Frontal cortex (tissue), 4 donors: ENCODE measurements around the gene RALY. TPM values are rescaled to one million over a fixed set of nuclear protein-coding genes. Genes with fewer than 3 reads are reported as not detected.
"Not testable (repeated sequence)": the region's sequence is repeated elsewhere in the genome, so short reads cannot be mapped to it uniquely, and the experiment has no call there.

ENCODE experiments used
- DNase-seq, 2 donors: peaks; one replicate each; pipeline ENCODE4 v3.0.0; 2012; ENCODE audit warnings: low spot score in 2 of 2
- FAIRE-seq: peaks from 2 replicates; lab custom pipeline; 2012; peaks lifted over from hg19 to GRCh38; lab: Jason Lieb, UNC
- small RNA-seq: library from RNA; depleted of rRNA; stranded (forward); fragments of <200 nt; gene quantifications from one replicate; pipeline ENCODE3, GENCODE V24; 2014
- total RNA-seq: library from RNA; depleted of rRNA; stranded (reverse); fragments of >200 nt; gene quantifications from one replicate; pipeline ENCODE4 v1.2.3, GENCODE V29; 2014
- donor health status: control.
- donor health status: control.
- donor health status: control.

The RALY gene
- total RNA-seq, 1 donor from 2014 or later: 48.5 TPM

DNA sequence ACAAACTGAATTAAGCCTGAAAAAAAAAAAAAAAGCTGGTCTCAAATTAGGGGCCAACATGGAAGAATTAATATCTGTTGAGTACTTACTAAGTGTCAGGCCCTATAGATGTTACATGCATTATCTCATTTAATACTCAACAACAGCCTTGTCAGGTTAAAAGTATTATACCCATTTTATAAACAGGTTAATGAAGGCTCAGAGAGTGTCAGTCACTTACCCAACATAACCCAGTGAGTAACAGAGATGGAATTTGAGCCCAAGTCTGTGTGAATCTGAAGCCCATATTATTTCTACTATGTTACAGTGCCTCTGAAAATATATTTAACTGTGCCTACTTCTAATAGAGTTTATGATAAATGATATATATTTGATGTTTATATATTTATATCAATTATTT lies 129.6 kb downstream of the RALY start:
- no peak for DNase-seq
- no peak for FAIRE-seq

DNA sequence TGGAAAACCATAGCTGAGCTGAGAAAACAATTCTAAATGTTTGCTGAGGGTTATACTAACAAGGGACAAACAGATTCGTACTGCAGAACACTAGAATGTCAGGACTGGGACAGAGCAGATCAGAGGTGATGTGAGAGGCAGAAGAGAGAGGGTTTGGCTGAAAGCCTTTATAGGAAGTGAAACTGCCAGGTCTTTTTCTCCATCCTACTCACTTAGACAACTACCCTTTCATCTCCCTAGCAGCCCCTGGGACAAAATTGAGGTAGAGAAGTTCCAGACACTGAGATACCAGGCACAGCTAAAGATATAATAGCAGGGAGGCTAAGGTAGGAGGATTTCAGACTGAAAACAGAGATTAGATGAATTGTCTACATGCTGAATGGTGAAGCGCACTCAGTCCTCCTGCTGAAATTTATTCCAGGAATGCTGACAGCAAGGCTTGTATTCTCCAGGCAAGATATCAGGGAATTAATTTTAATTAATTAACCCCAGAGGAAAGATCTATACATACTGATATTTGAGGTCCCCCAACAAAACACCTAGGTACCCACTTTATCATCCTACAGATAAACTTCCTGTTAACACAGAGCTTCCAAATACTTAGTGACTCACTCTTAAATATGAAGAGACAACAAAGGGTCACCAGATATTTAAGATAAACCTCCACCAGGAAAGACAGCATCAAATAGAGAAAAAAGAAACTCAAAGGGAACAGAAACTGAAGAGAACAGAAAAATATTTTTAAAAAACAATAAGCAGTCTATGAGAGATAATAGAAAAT lies 130.9 kb downstream of the RALY start:
- no peak for FAIRE-seq
- DNase-seq: no peak

DNA sequence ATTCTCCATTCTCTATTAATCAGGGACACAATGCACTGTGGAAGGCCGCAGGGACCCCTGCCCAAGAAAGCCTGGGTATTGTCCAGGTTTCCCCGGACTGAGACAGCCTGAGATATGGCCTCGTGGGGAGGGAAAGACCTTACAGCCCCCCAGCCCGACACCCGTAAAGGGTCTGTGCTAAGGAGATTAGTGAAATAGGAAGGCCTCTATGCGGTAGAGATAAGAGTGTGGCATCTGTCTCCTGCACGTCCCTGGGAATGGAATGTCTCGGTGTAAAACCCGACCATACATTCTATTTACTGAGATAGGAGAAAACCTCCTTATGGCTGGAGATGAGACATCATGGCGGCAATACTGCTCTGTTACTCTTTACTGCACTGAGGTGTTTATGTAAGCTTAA lies 134.1 kb downstream of the RALY start:
- DNase-seq (no peak), FAIRE-seq (no peak)

DNA sequence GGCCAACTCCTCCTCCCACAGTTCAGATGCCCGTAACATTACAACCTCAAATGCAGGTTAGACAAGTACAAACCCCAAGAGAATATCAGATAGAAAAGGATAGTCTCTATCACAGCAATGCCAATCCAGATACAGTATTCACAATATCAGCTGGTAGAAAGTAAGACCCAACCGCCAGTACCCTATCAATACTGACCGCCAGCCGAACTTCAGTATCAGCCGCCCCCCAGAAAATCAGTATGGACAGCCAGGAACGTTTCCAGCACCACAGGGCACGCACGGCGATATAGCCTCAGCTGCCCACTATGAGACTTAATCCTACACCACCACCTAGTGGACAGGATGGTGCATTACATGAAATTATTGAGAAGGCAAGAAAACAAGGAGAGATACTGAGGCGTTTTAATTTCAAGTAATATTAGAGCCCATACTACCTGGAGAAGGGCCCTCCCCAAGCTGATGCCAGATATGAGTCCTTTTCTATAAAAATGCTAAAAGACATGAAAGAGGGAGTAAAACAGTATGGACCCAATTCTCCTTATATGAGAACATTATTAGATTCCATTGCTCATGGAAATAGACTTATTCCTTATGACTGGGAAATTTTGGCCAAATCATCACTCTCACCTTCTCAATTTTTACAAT lies 135.9 kb downstream of the RALY start:
- DNase-seq: peak; percentile 71 to 74
- no peak for FAIRE-seq

DNA sequence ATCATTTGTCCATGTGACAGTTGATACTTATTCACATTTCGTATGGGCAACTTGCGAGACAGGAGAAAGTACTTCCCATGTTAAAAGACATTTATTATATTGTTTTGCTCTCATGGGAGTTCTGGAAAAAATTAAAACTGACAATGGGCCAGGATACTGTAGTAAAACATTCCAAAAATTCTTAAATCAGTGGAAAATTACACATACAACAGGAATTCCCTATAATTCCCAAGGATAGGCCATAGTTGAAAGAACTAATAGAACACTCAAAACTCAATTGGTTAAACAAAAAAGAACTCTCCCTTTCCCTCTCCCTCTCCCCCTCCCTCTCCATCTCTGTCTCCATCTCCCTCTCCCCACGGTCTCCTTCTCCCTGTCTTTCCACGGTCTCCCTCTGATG lies 137.8 kb downstream of the RALY start:
- FAIRE-seq (no peak), DNase-seq (no peak)

DNA sequence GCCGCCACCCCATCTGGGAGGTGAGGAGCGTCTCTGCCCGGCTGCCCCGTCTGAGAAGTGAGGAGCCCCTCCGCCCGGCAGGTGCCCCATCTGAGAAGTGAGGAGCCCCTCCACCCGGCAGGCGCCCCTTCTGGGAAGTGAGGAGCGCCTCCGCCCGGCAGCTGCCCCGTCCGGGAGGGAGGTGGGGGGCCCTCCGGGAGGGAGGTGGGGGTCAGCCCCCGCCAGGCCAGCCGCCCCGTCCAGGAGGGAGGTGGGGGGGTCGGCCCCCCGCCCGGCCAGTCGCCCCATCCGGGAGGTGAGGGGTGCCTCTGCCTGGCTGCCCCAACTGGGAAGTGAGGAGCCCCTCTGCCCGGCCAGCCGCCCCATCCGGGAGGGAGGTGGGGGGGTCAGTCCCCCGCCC lies 138.8 kb downstream of the RALY start:
- DNase-seq: not testable (repeated sequence)

DNA sequence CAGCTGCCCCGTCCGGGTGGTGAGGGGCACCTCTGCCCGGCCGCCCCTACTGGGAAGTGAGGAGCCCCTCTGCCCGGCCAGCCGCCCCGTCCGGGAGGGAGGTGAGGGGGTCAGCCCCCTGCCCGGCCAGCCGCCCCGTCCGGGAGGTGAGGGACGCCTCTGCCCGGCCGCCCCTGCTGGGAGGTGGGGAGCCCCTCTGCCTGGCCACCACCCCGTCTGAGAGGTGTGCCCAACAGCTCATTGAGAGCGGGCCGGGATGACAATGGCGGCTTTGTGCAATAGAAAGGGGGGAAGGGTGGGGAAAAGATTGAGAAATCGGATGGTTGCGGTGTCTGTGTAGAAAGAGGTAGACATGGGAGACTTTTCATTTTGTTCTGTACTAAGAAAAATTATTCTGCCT lies 139.2 kb downstream of the RALY start:
- DNase-seq: not testable (repeated sequence)

More for the DNA sequence above, 138.8 kb downstream of the RALY start:
- FAIRE-seq: not testable (repeated sequence)

DNA sequence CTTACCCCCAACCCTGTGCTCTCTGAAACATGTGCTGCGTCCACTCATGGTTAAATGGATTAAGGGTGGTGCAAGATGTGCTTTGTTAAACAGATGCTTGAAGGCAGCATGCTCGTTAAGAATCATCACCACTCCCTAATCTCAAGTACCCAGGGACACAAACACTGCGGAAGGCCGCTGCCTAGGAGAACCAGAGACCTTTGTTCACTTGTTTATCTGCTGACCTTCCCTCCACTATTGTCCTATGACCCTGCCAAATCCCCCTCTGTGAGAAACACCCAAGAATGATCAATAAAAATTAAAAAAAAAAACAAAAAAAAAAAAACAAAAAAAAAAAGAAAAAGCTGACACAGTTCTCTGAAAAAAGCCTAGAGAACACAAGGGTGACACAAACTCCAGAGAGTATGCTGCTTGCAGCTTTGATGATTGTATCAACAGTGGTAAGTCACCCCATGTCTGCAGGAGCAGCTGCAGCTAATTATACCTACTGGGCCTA lies 139.7 kb downstream of the RALY start:
- FAIRE-seq, DNase-seq: not testable (repeated sequence)

More for the DNA sequence above, 139.2 kb downstream of the RALY start:
- not testable (repeated sequence) for FAIRE-seq

Small RNAs within 50 kb of the gene (small RNA-seq; reads per million reads assigned to genes)
- gene MIR4755: not detected

Other genes with a start within 250 kb of the RALY start
- 27.7 TPM for gene CHMP4B, start 182.6 kb upstream of the RALY start, total RNA-seq
- 48.9 TPM for gene EIF2S2, start 118.3 kb downstream of the RALY start, total RNA-seq
- not detected for gene ASIP, start 247.5 kb downstream of the RALY start, total RNA-seq